ENCODE data around the gene HSPA12A.
A peak's percentile ranks its signal among the peaks of the same experiment; 100 is the strongest.

The HSPA12A gene

GRCh38 chr10:116771959-116772585 lies 29.7 kb upstream of the HSPA12A start:
- no peak for DNase-seq (ENCODE audit: low read depth, low spot score)
- ChIA-PET CTCF (interaction anchor here (0.7 to 5.5 kb wide), 4 partner anchors 8 to 445 kb away, joined by 3 to 48 read pairs (median 16); no protein-coding TSS in a partner anchor), POLR2A (interaction anchor here (0.5 kb wide), 1 partner anchor 52 kb away, joined by 4 read pairs; no protein-coding TSS in a partner anchor)
- no peak for TF ChIP-seq CTCF (IDR thresholded peaks at IDR 0.05; ENCODE audit: insufficient read depth, low read length, missing control alignments)
- no peak overlapping the region for H3K4me3 ChIP-seq (ENCODE audit: low read depth, low read length)

- ChIA-PET CTCF (interaction anchor here (0.7 to 5.5 kb wide), 5 partner anchors 9 to 445 kb away, joined by 3 to 48 read pairs (median 4); no protein-coding TSS in a partner anchor), POLR2A (no interaction called here)
- DNase-seq (ENCODE audit: low read depth, low spot score) = peak; percentile 76
- H3K4me3 ChIP-seq (ENCODE audit: low read depth, low read length) = no peak overlapping the region
- TF ChIP-seq CTCF (IDR thresholded peaks at IDR 0.05; ENCODE audit: insufficient read depth, low read length, missing control alignments) = no peak
Observed at GRCh38 chr10:116771101-116771958, 29.0 kb upstream of the HSPA12A start.

- CTCF ChIA-PET = interaction anchor here (1.0 to 5.5 kb wide), 3 partner anchors 17 to 88 kb away, joined by 4 to 48 read pairs (median 30); no protein-coding TSS in a partner anchor
- POLR2A ChIA-PET = no interaction called here
- H3K4me3 ChIP-seq (ENCODE audit: low read depth, low read length) = no peak overlapping the region
- DNase-seq (ENCODE audit: low read depth, low spot score) = no peak
- no peak for TF ChIP-seq CTCF (IDR thresholded peaks at IDR 0.05; ENCODE audit: insufficient read depth, low read length, missing control alignments)
Observed at GRCh38 chr10:116770281-116770680, 27.9 kb upstream of the HSPA12A start.

GRCh38 chr10:116769791-116770190 lies 27.4 kb upstream of the HSPA12A start:
- ChIA-PET CTCF (interaction anchor here (0.9 to 5.5 kb wide), 4 partner anchors 18 to 405 kb away, joined by 3 to 48 read pairs (median 16); no protein-coding TSS in a partner anchor), POLR2A (no interaction called here)
- H3K4me3 ChIP-seq (ENCODE audit: low read depth, low read length) = no peak overlapping the region
- DNase-seq (ENCODE audit: low read depth, low spot score) = no peak
- TF ChIP-seq CTCF (IDR thresholded peaks at IDR 0.05; ENCODE audit: insufficient read depth, low read length, missing control alignments) = no peak

- CTCF ChIA-PET = interaction anchor here (0.9 to 5.5 kb wide), 4 partner anchors 18 to 405 kb away, joined by 3 to 48 read pairs (median 16); no protein-coding TSS in a partner anchor
- POLR2A ChIA-PET = no interaction called here
- TF ChIP-seq CTCF (IDR thresholded peaks at IDR 0.05; ENCODE audit: insufficient read depth, low read length, missing control alignments) = no peak
- no peak overlapping the region for H3K4me3 ChIP-seq (ENCODE audit: low read depth, low read length)
- no peak for DNase-seq (ENCODE audit: low read depth, low spot score)
Observed at GRCh38 chr10:116769368-116769767, 27.0 kb upstream of the HSPA12A start.

GRCh38 chr10:116768786-116769185 lies 26.4 kb upstream of the HSPA12A start:
- ChIA-PET CTCF (interaction anchor here (0.6 to 5.5 kb wide), 3 partner anchors 35 to 406 kb away, joined by 3 to 30 read pairs (median 3); no protein-coding TSS in a partner anchor), POLR2A (no interaction called here)
- DNase-seq (ENCODE audit: low read depth, low spot score) = no peak
- H3K4me3 ChIP-seq (ENCODE audit: low read depth, low read length) = no peak overlapping the region
- TF ChIP-seq CTCF (IDR thresholded peaks at IDR 0.05; ENCODE audit: insufficient read depth, low read length, missing control alignments) = no peak

Data from AG04449 (cell line).